Chondrocyte (in vitro differentiated cells): ENCODE measurements around the gene RIPOR2. TPM values are rescaled to one million over a fixed set of nuclear protein-coding genes. Genes with fewer than 3 reads are reported as not detected.

Experiments used
- DNase-seq: peaks from one replicate; pipeline ENCODE4 v3.0.0; 2021; ENCODE audit warnings: mixed read lengths, low spot score
- H3K27ac Mint-ChIP-seq: one replicate; pipeline ENCODE4 v1.8.0; 2021; ENCODE audit warnings: mild to moderate bottlenecking, moderate library complexity, mixed read lengths; ENCODE audit not compliant: unreplicated experiment
- H3K27me3 Mint-ChIP-seq: 2 replicates; pipeline ENCODE4 v1.8.0; 2021; ENCODE audit warnings: low read depth, mixed read lengths
- H3K36me3 Mint-ChIP-seq: 2 replicates; pipeline ENCODE4 v1.8.0; 2021; ENCODE audit warnings: low read depth, mixed read lengths
- H3K4me1 Mint-ChIP-seq: 2 replicates; pipeline ENCODE4 v1.8.0; 2021; ENCODE audit warnings: low read depth, mild to moderate bottlenecking, mixed read lengths
- H3K4me3 Mint-ChIP-seq: one replicate; pipeline ENCODE4 v1.8.0; 2021; ENCODE audit warnings: mild to moderate bottlenecking, moderate library complexity, mixed read lengths; ENCODE audit not compliant: unreplicated experiment
- H3K9me3 Mint-ChIP-seq: 2 replicates; pipeline ENCODE4 v1.8.0; 2021; ENCODE audit warnings: low read depth, mixed read lengths
- CTCF ChIP-seq: fragments of 200-600 bp; sonication (generic); IDR thresholded peaks from 2 replicates; pipeline ENCODE4 v1.5.0; 2021; ENCODE audit warnings: antibody characterized with exemption, mild to moderate bottlenecking, moderate library complexity
- total RNA-seq: library from RNA; stranded (reverse); gene quantifications from 3 replicates; pipeline ENCODE4 v1.2.1, GENCODE V29; 2021

Gene RIPOR2
- total RNA-seq, 1 donor from 2014 or later = 0.62 TPM

GRCh38 chr6:24827970-24828369 is 107.8 kb downstream of the RIPOR2 start:
- DNase-seq = no peak
- Mint-ChIP-seq H3K36me3 (no peaks in the 10 kb centered on the region), H3K27me3 (no peaks in the 10 kb centered on the region), H3K27ac (no peak overlapping the region), H3K4me3 (no peak overlapping the region), H3K9me3 (no peaks in the 10 kb centered on the region), H3K4me1 (peaks cover 31% of the 10 kb centered on the region)
- no peak for TF ChIP-seq CTCF

GRCh38 chr6:24827162-24827561 is 108.6 kb downstream of the RIPOR2 start:
- DNase-seq = no peak
- Mint-ChIP-seq H3K9me3 (no peaks in the 10 kb centered on the region), H3K36me3 (no peaks in the 10 kb centered on the region), H3K27ac (no peak overlapping the region), H3K27me3 (no peaks in the 10 kb centered on the region), H3K4me1 (peaks cover 25% of the 10 kb centered on the region), H3K4me3 (no peak overlapping the region)
- peak; percentile 19 for TF ChIP-seq CTCF

GRCh38 chr6:24825130-24825630 is 110.6 kb downstream of the RIPOR2 start:
- Mint-ChIP-seq H3K4me3 (no peak overlapping the region), H3K36me3 (no peaks in the 10 kb centered on the region), H3K4me1 (peaks cover 10% of the 10 kb centered on the region), H3K27me3 (no peaks in the 10 kb centered on the region), H3K9me3 (no peaks in the 10 kb centered on the region), H3K27ac (no peak overlapping the region)
- DNase-seq = no peak
- TF ChIP-seq CTCF = no peak

- H3K4me3 Mint-ChIP-seq = no peak overlapping the region
- TF ChIP-seq CTCF = no peak
- H3K27ac Mint-ChIP-seq = peak overlapping the region; percentile 69
- no peak for DNase-seq
- H3K36me3 Mint-ChIP-seq = no peaks in the 10 kb centered on the region
- no peaks in the 10 kb centered on the region for H3K27me3 Mint-ChIP-seq
- H3K9me3 Mint-ChIP-seq = no peaks in the 10 kb centered on the region
- peaks cover 10% of the 10 kb centered on the region for H3K4me1 Mint-ChIP-seq
These were observed 111.4 kb downstream of the RIPOR2 start for GRCh38 chr6:24824142-24824938.

GRCh38 chr6:24823185-24823584 is 112.6 kb downstream of the RIPOR2 start:
- no peak for TF ChIP-seq CTCF
- H3K27me3 Mint-ChIP-seq = no peaks in the 10 kb centered on the region
- peaks cover 10% of the 10 kb centered on the region for H3K4me1 Mint-ChIP-seq
- no peaks in the 10 kb centered on the region for H3K9me3 Mint-ChIP-seq
- no peak overlapping the region for H3K4me3 Mint-ChIP-seq
- DNase-seq = no peak
- H3K27ac Mint-ChIP-seq = no peak overlapping the region
- no peaks in the 10 kb centered on the region for H3K36me3 Mint-ChIP-seq
